H1 (cell line): ENCODE results near the gene MTR. TPM values are rescaled to one million over a fixed set of nuclear protein-coding genes. Genes with fewer than 3 reads are reported as not detected.

Experiments used
- CTCF ChIA-PET: fragments of 300-600 bp; sonication (Branson Sonifier 250); formaldehyde crosslinking; loops from one replicate; lab custom pipeline; 2021; ENCODE audit not compliant: partially characterized antibody; lab: Charles Lee
- POLR2A ChIA-PET: fragments of 300-600 bp; sonication (Branson Sonifier 250); formaldehyde crosslinking; loops from one replicate; lab custom pipeline; 2021; ENCODE audit warnings: inconsistent platforms; ENCODE audit not compliant: partially characterized antibody; lab: Charles Lee
- DNase-seq, 2 experiments: peaks; one replicate each; pipeline versions ENCODE4 v3.0.0 to v3.0.0-alpha.2; 2010 to 2022; ENCODE audit warnings: low spot score in 2 of 2, low read depth in 1 of 2, mixed read lengths in 1 of 2
- FAIRE-seq: peaks from 2 replicates; lab custom pipeline; 2011; peaks lifted over from hg19 to GRCh38; lab: Jason Lieb, UNC
- H2AFZ ChIP-seq: 2 replicates; pipeline ENCODE4 v1.8.1; 2012; ENCODE audit warnings: low read length, inconsistent platforms
- H2AK5ac ChIP-seq: 2 replicates; pipeline ENCODE4 v1.6.1; 2013; ENCODE audit warnings: low read depth, low read length
- H2BK120ac ChIP-seq: replicated peaks from 2 replicates; pipeline ENCODE3; 2013; ENCODE audit warnings: low read depth, low read length, inconsistent platforms
- H2BK12ac ChIP-seq: 2 replicates; pipeline ENCODE4 v1.6.1; 2013; ENCODE audit warnings: low read depth, low read length
- H2BK15ac ChIP-seq: 2 replicates; pipeline ENCODE4 v1.6.1; 2013; ENCODE audit warnings: low read length
- H2BK20ac ChIP-seq: 2 replicates; pipeline ENCODE4 v1.6.1; 2013; ENCODE audit warnings: low read length
- H2BK5ac ChIP-seq: 2 replicates; pipeline ENCODE4 v1.6.1; 2013; ENCODE audit warnings: low read depth, low read length
- H3K14ac ChIP-seq: 2 replicates; pipeline ENCODE4 v1.6.1; 2013; ENCODE audit warnings: inconsistent platforms; ENCODE audit not compliant: insufficient read length
- H3K18ac ChIP-seq: 2 replicates; pipeline ENCODE4 v1.6.1; 2013; ENCODE audit warnings: low read length; ENCODE audit errors: extremely low read depth
- H3K23ac ChIP-seq: 2 replicates; pipeline ENCODE4 v1.6.1; 2013; ENCODE audit warnings: inconsistent platforms; ENCODE audit not compliant: insufficient read length
- H3K23me2 ChIP-seq: 2 replicates; pipeline ENCODE4 v1.6.1; 2013; ENCODE audit warnings: low read depth, low read length
- H3K27ac ChIP-seq: 2 replicates; pipeline ENCODE4 v1.6.1; 2011; ENCODE audit warnings: low read depth, low read length, inconsistent platforms
- H3K27me3 ChIP-seq, 4 experiments: replicated peaks in 1 of 4; 1 replicate in 1 of 4; 2 replicates in 3 of 4; pipeline versions ENCODE4 v1.6.1 to v1.8.1; 2011 to 2013; ENCODE audit warnings: low read length in 3 of 4, mild to moderate bottlenecking in 3 of 4, inconsistent platforms in 2 of 4, mixed read lengths in 2 of 4, moderate library complexity in 1 of 4; ENCODE audit not compliant: control insufficient read depth in 3 of 4, insufficient read depth in 3 of 4; ENCODE audit errors: extremely low read depth in 1 of 4
- H3K36me3 ChIP-seq, 4 experiments: 2 replicates each; pipeline versions ENCODE4 v1.6.1 to v1.8.1; 2011 to 2013; ENCODE audit warnings: mild to moderate bottlenecking in 4 of 4, low read length in 3 of 4, moderate library complexity in 2 of 4, control low read depth in 1 of 4, inconsistent platforms in 1 of 4; ENCODE audit not compliant: insufficient read depth in 4 of 4, control insufficient read depth in 2 of 4
- H3K4ac ChIP-seq: replicated peaks from 2 replicates; pipeline ENCODE3; 2013; ENCODE audit warnings: low read length, low read depth, mixed read lengths, inconsistent platforms; ENCODE audit not compliant: insufficient read length
- H3K4me1 ChIP-seq, 4 experiments: replicated peaks in 1 of 4; 1 replicate in 1 of 4; 2 replicates in 3 of 4; pipeline versions ENCODE4 v1.6.1 to v1.8.1; 2011 to 2013; ENCODE audit warnings: low read length in 3 of 4, inconsistent platforms in 2 of 4, mixed read lengths in 1 of 4; ENCODE audit not compliant: insufficient read depth in 4 of 4, control insufficient read depth in 3 of 4
- H3K4me2 ChIP-seq, 2 experiments: 2 replicates each; pipeline versions ENCODE4 v1.6.1 to v1.8.1; 2011 to 2013; ENCODE audit warnings: low read depth in 2 of 2, low read length in 2 of 2, control low read depth in 1 of 2, inconsistent platforms in 1 of 2, mild to moderate bottlenecking in 1 of 2; ENCODE audit not compliant: insufficient read depth in 1 of 2
- H3K4me3 ChIP-seq, 4 experiments: fragments of 200-600, 300-600 bp in 1 of 4; sonication (generic), shearing (Covaris generic), sonication (Bioruptor Twin) in 1 of 4; 2 replicates each; pipeline versions ENCODE4 v1.5.1 to v1.8.1; 2011 to 2016; ENCODE audit warnings: low read length in 4 of 4, low read depth in 3 of 4, control low read depth in 2 of 4, inconsistent platforms in 2 of 4, mild to moderate bottlenecking in 2 of 4, mixed read lengths in 1 of 4, moderate library complexity in 1 of 4; ENCODE audit not compliant: insufficient read depth in 2 of 4; ENCODE audit errors: extremely low read depth in 1 of 4
- H3K56ac ChIP-seq: replicated peaks from 2 replicates; pipeline ENCODE3; 2013; ENCODE audit warnings: low read depth, mild to moderate bottlenecking, mixed read lengths, low read length, inconsistent platforms; ENCODE audit not compliant: insufficient read length
- H3K79me1 ChIP-seq: 2 replicates; pipeline ENCODE4 v1.6.1; 2013; ENCODE audit warnings: low read depth, low read length, control low read depth
- H3K79me2 ChIP-seq, 2 experiments: 2 replicates each; pipeline versions ENCODE4 v1.6.1 to v1.8.1; 2012 to 2013; ENCODE audit warnings: low read length in 2 of 2, mild to moderate bottlenecking in 2 of 2, inconsistent platforms in 1 of 2; ENCODE audit not compliant: insufficient read depth in 2 of 2, control insufficient read depth in 1 of 2
- H3K9ac ChIP-seq, 4 experiments: replicated peaks in 1 of 4; 1 replicate in 1 of 4; 2 replicates in 3 of 4; pipeline versions ENCODE4 v1.6.1 to v1.8.1; 2011 to 2013; ENCODE audit warnings: low read depth in 3 of 4, low read length in 3 of 4, control low read depth in 2 of 4, mild to moderate bottlenecking in 2 of 4, moderate library complexity in 2 of 4, inconsistent platforms in 1 of 4; ENCODE audit errors: extremely low read depth in 1 of 4
- H3K9me3 ChIP-seq, 2 experiments: 2 replicates each; pipeline versions ENCODE4 v1.6.1 to v1.8.1; 2012 to 2013; ENCODE audit warnings: mild to moderate bottlenecking in 2 of 2, moderate library complexity in 2 of 2, control low read depth in 1 of 2, inconsistent platforms in 1 of 2, low read depth in 1 of 2, low read length in 1 of 2, mixed read lengths in 1 of 2; ENCODE audit not compliant: insufficient read depth in 2 of 2
- H4K20me1 ChIP-seq, 2 experiments: replicated peaks in 1 of 2; 2 replicates each; pipeline versions ENCODE3 to v1.8.1; 2011 to 2013; ENCODE audit warnings: inconsistent platforms in 2 of 2, low read length in 2 of 2, mild to moderate bottlenecking in 1 of 2; ENCODE audit not compliant: insufficient read depth in 2 of 2, control insufficient read depth in 1 of 2
- H4K5ac ChIP-seq: 2 replicates; pipeline ENCODE4 v1.6.1; 2013; ENCODE audit warnings: low read length, low read depth, mixed read lengths, inconsistent platforms; ENCODE audit not compliant: insufficient read length
- H4K8ac ChIP-seq: 2 replicates; pipeline ENCODE4 v1.8.0; 2013; ENCODE audit warnings: mild to moderate bottlenecking, moderate library complexity, low read length, inconsistent platforms; ENCODE audit not compliant: insufficient read depth; ENCODE audit errors: extremely low read depth
- H4K91ac ChIP-seq: replicated peaks from 2 replicates; pipeline ENCODE3; 2013; ENCODE audit warnings: low read length, mixed read lengths, inconsistent platforms; ENCODE audit not compliant: insufficient read length
- MAFK ChIP-seq: IDR thresholded peaks from 2 replicates; pipeline ENCODE4 v1.6.1; 2012; ENCODE audit warnings: low read depth, mild to moderate bottlenecking, improper control_type of control experiment, low read length
- PHF8 ChIP-seq: fragments of 200-600 bp; sonication (generic); conservative IDR thresholded peaks from 2 replicates; pipeline ENCODE4 v1.7.1; 2012; ENCODE audit warnings: low read depth, mild to moderate bottlenecking, inconsistent platforms, low read length, moderate library complexity
- POLR2A ChIP-seq, 2 experiments: IDR thresholded peaks; 1 replicate in 1 of 2; 2 replicates in 1 of 2; pipeline ENCODE4 v1.6.1; 2011; ENCODE audit warnings: low read depth in 2 of 2, low read length in 2 of 2, mild to moderate bottlenecking in 2 of 2; ENCODE audit errors: control extremely low read depth in 1 of 2
- RAD21 ChIP-seq, 2 experiments: IDR thresholded peaks in 1 of 2; conservative IDR thresholded peaks in 1 of 2; 2 replicates each; pipeline ENCODE4 v1.6.1; 2011; ENCODE audit warnings: low read depth in 2 of 2, low read length in 2 of 2, improper control_type of control experiment in 1 of 2, inconsistent platforms in 1 of 2, mild to moderate bottlenecking in 1 of 2, moderate library complexity in 1 of 2
- SP4 ChIP-seq: IDR thresholded peaks from 2 replicates; pipeline ENCODE4 v1.6.1; 2012; ENCODE audit warnings: low read length, inconsistent platforms
- SUZ12 ChIP-seq: fragments of 200-600 bp; sonication (generic); IDR thresholded peaks from 2 replicates; pipeline ENCODE4 v1.6.1; 2012; ENCODE audit warnings: mild to moderate bottlenecking, inconsistent platforms, low read length, moderate library complexity, mixed read lengths
- WGBS, 2 experiments: shearing (Covaris generic) in 1 of 2; methylation state at CpG; one replicate each; pipeline versions ENCODE4 v1.1.6 to v1.1.7; 2013 to 2015; ENCODE audit warnings: low lambda C conversion rate in 2 of 2, mixed read lengths in 2 of 2, inconsistent platforms in 1 of 2, low coverage in 1 of 2, missing lambda C conversion rate in 1 of 2; ENCODE audit not compliant: insufficient replicate concordance in 2 of 2, insufficient coverage in 1 of 2, insufficient read length in 1 of 2; ENCODE audit errors: extremely low coverage in 1 of 2, missing lambda C conversion rate in 1 of 2; 5-methylcytosine and 5-hydroxymethylcytosine counted together
- polyA plus RNA-seq, 7 experiments: library from polyadenylated mRNA; depleted of rRNA in 3 of 7; stranded (reverse) in 5 of 7; unstranded in 2 of 7; fragments of >200 nt in 5 of 7; fragments of 200-250 nt in 2 of 7; gene quantifications; 1 replicate in 5 of 7; 2 replicates in 1 of 7; 4 replicates in 1 of 7; pipeline versions ENCODE4 v1.2.1 to v1.2.3, GENCODE V29; 2011 to 2013; ENCODE audit warnings: missing spikeins in 2 of 7, mixed read lengths in 2 of 7
- total RNA-seq: library from RNA; stranded (reverse); fragmentation: NEBNext Ultra II Directional; extraction: Animal tissue kit (Norgen Biotek cat#: 25700); gene quantifications from 2 replicates; pipeline ENCODE4 v1.2.1, GENCODE V29; 2021

Gene MTR
- total and polyA plus RNA-seq, 2 of the 8 experiments (the other 6 are each of a cell fraction or from before 2014, with no cell fraction given): 4.8 to 27.4 TPM

DNA sequence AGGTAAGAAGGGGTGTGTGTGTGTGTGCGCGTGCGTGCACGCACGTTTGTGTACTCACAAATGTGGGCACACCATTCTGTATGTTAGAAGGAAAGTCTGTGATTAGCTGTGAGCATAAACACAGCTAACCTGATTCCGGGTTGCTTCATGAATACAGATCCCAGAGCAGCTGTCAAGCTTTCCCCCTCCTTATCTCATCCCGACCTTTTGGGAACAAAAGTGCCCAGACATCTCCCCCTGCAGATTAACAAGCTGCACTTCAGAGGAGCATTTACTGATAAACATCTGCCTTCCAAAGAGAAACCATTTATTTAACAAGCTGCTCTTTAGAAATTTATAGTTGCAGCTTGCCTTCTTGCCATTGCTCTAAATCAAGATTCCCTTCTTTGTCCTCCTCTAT lies 112.1 kb downstream of the MTR start:
- Histone ChIP-seq H2BK15ac (no peak overlapping the region), H3K36me3 (no peaks in the 10 kb centered on the region), H3K4ac (no peak overlapping the region), H3K23me2 (no peaks in the 10 kb centered on the region), H2AFZ (no peak overlapping the region), H3K23ac (no peak overlapping the region), H3K27me3 (no peaks in the 10 kb centered on the region), H3K9ac (no peak overlapping the region), H2AK5ac (no peak overlapping the region), H2BK20ac (no peak overlapping the region), H3K27ac (no peak overlapping the region), H4K8ac (no peak overlapping the region), H3K4me2 (no peak overlapping the region), H2BK12ac (no peak overlapping the region), H4K5ac (no peak overlapping the region)
- POLR2A ChIA-PET: no interaction called here
- no peak for FAIRE-seq
- TF ChIP-seq SP4: no peak
- TF ChIP-seq MAFK: no peak
- TF ChIP-seq POLR2A (IDR thresholded peaks at IDR 0.05; ENCODE audit: control extremely low read depth in 1 of 2, low read depth in 2 of 2, low read length in 2 of 2): no peak
- no peak for TF ChIP-seq PHF8
- peak in 1 of 2 experiments; percentile 23; a peak in 1 of 4 replicates for TF ChIP-seq RAD21 (IDR thresholded peaks at IDR 0.05 in 1 of 2, conservative IDR thresholded peaks at IDR 0.05 in 1 of 2; ENCODE audit: low read depth in 2 of 2, low read length in 2 of 2)
- no peak for TF ChIP-seq SUZ12
- TF ChIP-seq, all 59 proteins: peak for 1
- Histone ChIP-seq H3K4me3 (no peak overlapping the region), H4K20me1 (no peaks in the 10 kb centered on the region), H3K9me3 (no peaks in the 10 kb centered on the region), H3K4me1 (no peaks in the 10 kb centered on the region), H3K56ac (no peak overlapping the region), H3K79me2 (no peaks in the 10 kb centered on the region), H2BK120ac (no peak overlapping the region), H2BK5ac (no peak overlapping the region), H4K91ac (no peak overlapping the region), H3K18ac (no peak overlapping the region), H3K14ac (no peak overlapping the region), H3K79me1 (no peaks in the 10 kb centered on the region)
- 87% methylated on average over 7 of the region's 7 CpGs; no CpG with 5 or more reads in 1 of the 2 experiments for WGBS, 2 experiments
- CTCF ChIA-PET: interaction anchor here (0.7 to 1.3 kb wide), 3 partner anchors 11 to 298 kb away, joined by 3 to 4 read pairs (median 3); no protein-coding TSS in a partner anchor
- DNase-seq: no peak
